Measurements from ENCODE around the gene PARP16. TPM values are rescaled to one million over a fixed set of nuclear protein-coding genes. Genes with fewer than 3 reads are reported as not detected.

PARP16 gene
- total RNA-seq, 4 donors from 2014 or later = 2.3 to 14.7 (median 6.5) TPM

GRCh38 chr15:65323071-65323511 is 36.4 kb upstream of the PARP16 start:
- Histone ChIP-seq H3K4me3 (no peak overlapping the region), H3K27ac (no peak overlapping the region), H3K9me3 (no peaks in the 10 kb centered on the region), H3K27me3 (no peaks in the 10 kb centered on the region), H3K36me3 (no peaks in the 10 kb centered on the region), H3K4me1 (no peaks in the 10 kb centered on the region)
- no peak for TF ChIP-seq CTCF (IDR thresholded peaks at IDR 0.05)
- no peak for TF ChIP-seq POLR2A (IDR thresholded peaks at IDR 0.05)
- intact Hi-C loops (cut with DNase I; ENCODE audit: low total_unique reads) = no loop called here
- peak in 1 of 2 donors; percentile 41 for DNase-seq

GRCh38 chr15:65318870-65319356 is 32.2 kb upstream of the PARP16 start:
- no peak for TF ChIP-seq POLR2A (IDR thresholded peaks at IDR 0.05)
- TF ChIP-seq CTCF (IDR thresholded peaks at IDR 0.05) = peak; percentile 87 to 98 (median 96)
- no peaks in the 10 kb centered on the region for H3K36me3 ChIP-seq
- H3K4me1 ChIP-seq = no peaks in the 10 kb centered on the region
- no peaks in the 10 kb centered on the region for H3K27me3 ChIP-seq
- H3K9me3 ChIP-seq = no peaks in the 10 kb centered on the region
- peak; percentile 77 to 85 for DNase-seq
- intact Hi-C loops (cut with DNase I; ENCODE audit: low total_unique reads) = loop anchor here (5.0 kb wide), 1 partner anchor 68 kb away; no protein-coding TSS in a partner anchor
- H3K27ac ChIP-seq = no peak overlapping the region
- no peak overlapping the region for H3K4me3 ChIP-seq

- no peak overlapping the region for H3K4me3 ChIP-seq
- H3K9me3 ChIP-seq = no peaks in the 10 kb centered on the region
- DNase-seq = peak in 1 of 2 donors; percentile 40
- intact Hi-C loops (cut with DNase I; ENCODE audit: low total_unique reads) = no loop called here
- H3K27me3 ChIP-seq = no peaks in the 10 kb centered on the region
- no peaks in the 10 kb centered on the region for H3K4me1 ChIP-seq
- no peaks in the 10 kb centered on the region for H3K36me3 ChIP-seq
- no peak overlapping the region for H3K27ac ChIP-seq
- no peak for TF ChIP-seq CTCF (IDR thresholded peaks at IDR 0.05)
- no peak for TF ChIP-seq POLR2A (IDR thresholded peaks at IDR 0.05)
Measured at GRCh38 chr15:65312400-65312916, 25.8 kb upstream of the PARP16 start.

GRCh38 chr15:65311760-65312159 is 25.1 kb upstream of the PARP16 start:
- TF ChIP-seq CTCF (IDR thresholded peaks at IDR 0.05) (no peak), POLR2A (IDR thresholded peaks at IDR 0.05) (no peak)
- no peaks in the 10 kb centered on the region for H3K36me3 ChIP-seq
- H3K27ac ChIP-seq = no peak overlapping the region
- no peak for DNase-seq
- no peaks in the 10 kb centered on the region for H3K9me3 ChIP-seq
- H3K4me3 ChIP-seq = no peak overlapping the region
- H3K27me3 ChIP-seq = no peaks in the 10 kb centered on the region
- intact Hi-C loops (cut with DNase I; ENCODE audit: low total_unique reads) = no loop called here
- no peaks in the 10 kb centered on the region for H3K4me1 ChIP-seq

- Histone ChIP-seq H3K9me3 (no peaks in the 10 kb centered on the region), H3K4me1 (no peaks in the 10 kb centered on the region), H3K4me3 (no peak overlapping the region), H3K36me3 (no peaks in the 10 kb centered on the region), H3K27me3 (no peaks in the 10 kb centered on the region), H3K27ac (no peak overlapping the region)
- intact Hi-C loops (cut with DNase I; ENCODE audit: low total_unique reads) = no loop called here
- TF ChIP-seq POLR2A (IDR thresholded peaks at IDR 0.05) (no peak), CTCF (IDR thresholded peaks at IDR 0.05) (no peak)
- DNase-seq = no peak
Measured at GRCh38 chr15:65310431-65311137, 23.9 kb upstream of the PARP16 start.

Measured in uterus (tissue), 4 donors.